Measurements from ENCODE around the gene DUS2.

DUS2 gene

GRCh38 chr16:68047987-68048386, 24.9 kb downstream of the DUS2 start:
- no peak for DNase-seq

DNA sequence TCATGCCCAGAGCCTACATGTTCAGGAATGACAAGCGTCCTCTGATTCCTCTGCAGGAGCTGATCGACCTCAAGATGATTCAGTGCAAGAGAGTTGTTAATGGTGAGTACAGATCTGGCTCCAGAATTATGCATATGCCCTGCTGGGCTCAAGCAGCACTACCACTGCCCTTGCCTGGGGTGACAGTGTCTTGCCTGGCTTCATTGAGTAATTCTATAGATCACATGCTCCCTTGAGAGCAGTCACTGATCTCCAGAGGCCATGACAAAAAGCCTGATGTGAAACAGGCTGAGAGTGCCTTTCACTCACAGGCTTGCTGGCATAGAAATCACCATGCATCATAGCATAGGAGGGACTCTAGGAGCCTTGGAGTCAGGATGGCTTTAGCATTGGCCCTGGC, 26.4 kb downstream of the DUS2 start:
- peak; percentile 39 to 75 for DNase-seq

DNA sequence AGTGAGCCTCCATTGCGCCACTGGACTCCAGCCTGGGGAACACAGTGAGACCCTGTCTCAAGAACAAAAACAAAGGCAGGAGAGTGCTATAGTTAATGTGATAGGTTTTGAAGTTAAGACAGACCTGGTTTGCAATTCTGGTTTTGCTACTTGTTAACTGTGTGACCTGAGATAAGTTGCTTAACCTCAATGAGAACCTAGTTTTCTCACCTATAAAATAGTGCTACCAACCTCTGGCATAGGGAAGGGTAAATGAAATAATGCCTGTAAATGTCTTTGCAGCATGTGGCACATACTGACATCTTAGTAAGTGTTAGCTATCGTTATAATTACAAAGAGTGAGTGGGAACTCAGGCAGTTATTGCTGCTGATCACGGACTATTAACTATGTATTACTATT, 32.3 kb downstream of the DUS2 start:
- no peak for DNase-seq

GRCh38 chr16:68059804-68060203, 36.7 kb downstream of the DUS2 start:
- no peak for DNase-seq

GRCh38 chr16:68061396-68061795, 38.3 kb downstream of the DUS2 start:
- DNase-seq, result no peak

GRCh38 chr16:68062910-68063393, 39.9 kb downstream of the DUS2 start:
- DNase-seq, result no peak

DNA sequence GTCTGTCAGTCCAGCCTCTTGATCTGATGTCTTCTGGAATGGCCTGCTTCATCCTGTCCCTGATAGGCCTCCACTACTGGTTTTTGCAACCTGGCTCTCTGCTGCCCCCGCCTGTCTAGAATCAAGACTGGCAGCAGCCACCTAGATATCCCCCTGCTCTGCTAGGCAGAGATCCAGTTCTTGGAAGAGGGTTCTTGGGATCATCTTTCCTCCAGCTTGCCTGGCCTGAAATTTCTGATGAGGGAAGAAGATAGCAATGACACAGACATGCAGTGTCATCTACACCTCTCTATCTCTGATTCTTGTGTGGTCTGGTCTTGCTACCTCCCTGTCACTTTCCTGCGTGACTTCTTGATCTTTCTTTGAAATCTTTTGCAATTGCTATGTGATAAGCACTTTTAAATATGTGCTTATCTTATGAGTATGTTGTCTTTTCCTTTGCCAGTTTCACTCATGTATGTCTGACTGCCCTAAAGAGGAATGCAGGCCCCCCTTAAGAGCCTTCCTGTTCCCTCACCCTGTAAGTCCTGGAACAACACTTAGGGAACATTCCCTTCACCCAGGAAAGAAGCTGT, 41.8 kb downstream of the DUS2 start:
- DNase-seq, result peak; percentile 47 to 84

DNA sequence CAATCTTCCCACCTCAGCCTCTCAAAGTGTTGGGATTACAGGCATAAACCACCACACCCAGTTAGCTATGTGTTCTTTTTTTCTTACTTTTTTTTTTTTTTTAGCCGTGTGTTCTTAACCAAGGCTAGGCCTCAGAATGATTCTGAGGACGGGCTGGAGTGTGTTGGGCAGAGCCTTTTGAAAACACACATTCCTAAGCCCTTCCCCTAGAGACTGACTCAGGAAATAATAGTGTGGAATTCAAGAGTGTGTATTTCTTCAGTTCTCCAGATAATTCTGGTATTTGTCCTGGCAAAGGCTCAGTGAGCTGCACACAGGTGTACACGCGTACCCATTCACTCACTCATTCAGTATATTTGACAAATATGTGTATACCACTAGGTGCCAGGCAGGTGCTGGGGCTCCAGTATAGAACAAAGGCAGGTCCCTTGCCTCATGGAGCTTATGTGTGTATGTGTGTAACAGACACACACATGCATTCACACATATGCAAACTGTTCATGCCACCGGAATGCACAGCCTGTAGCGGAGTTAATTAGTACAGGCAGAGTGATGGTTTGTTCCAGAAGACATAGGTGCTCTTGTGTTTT, 42.7 kb downstream of the DUS2 start:
- no peak for DNase-seq

DNA sequence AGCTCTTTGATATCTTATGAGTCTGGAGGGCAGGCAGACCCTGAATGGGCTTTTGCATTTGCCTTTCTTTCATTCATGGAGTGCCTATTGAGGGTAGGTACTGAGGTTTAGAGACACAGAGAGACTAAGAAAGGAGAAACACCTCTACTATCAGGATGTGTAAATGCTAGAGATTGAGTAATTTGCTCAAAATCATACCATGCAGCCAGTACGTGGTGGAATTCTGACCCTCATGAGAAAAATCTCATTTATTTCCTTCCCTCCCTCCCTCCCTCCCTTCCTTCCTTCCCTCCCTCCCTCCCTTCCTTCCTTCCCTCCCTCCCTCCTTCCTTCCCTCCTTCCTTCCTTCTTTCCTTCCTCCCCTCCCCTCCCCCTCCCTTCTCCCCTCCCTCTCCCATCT, 43.7 kb downstream of the DUS2 start:
- no peak for DNase-seq

GRCh38 chr16:68068926-68069325, 45.8 kb downstream of the DUS2 start:
- DNase-seq, result no peak

GRCh38 chr16:68069511-68070248, 46.6 kb downstream of the DUS2 start:
- DNase-seq, result no peak

GRCh38 chr16:68070249-68070730, 47.2 kb downstream of the DUS2 start:
- DNase-seq, result no peak

DNA sequence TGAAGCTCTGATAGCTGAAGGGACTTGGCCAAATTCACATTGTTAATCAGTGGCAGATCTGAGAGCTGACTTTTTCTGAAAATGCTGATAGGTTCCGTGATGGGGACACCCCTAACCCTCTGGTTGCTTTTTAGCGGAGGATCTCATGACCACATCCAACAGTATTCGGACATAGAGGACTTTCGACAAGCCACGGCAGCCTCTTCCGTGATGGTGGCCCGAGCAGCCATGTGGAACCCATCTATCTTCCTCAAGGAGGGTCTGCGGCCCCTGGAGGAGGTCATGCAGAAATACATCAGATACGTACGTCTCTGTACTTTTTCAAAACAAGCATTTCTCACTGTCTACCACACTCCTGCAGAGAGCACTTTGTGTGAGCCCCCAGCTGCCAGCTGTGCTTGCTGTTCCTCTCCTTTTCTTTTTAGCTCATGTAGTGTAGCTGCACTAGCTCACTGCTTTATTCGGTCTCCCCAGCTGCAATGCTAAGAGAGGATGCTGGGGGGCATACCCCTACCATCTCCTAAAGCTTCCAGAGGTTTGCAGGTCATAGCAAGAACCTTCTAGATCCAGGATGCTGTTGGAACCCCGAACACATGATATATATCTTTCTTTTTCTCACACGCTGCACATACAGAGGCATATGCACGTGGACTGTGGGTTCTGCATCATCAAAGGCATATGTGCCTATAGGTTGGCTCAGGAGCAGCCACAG, 47.9 kb downstream of the DUS2 start:
- no peak for DNase-seq

GRCh38 chr16:68071518-68071901, 48.4 kb downstream of the DUS2 start:
- DNase-seq, result no peak

- no peak for DNase-seq
Measured at GRCh38 chr16:68072038-68072695, 49.1 kb downstream of the DUS2 start.

- DNase-seq, result no peak
Measured at GRCh38 chr16:68073902-68074760, 51.0 kb downstream of the DUS2 start.

DNA sequence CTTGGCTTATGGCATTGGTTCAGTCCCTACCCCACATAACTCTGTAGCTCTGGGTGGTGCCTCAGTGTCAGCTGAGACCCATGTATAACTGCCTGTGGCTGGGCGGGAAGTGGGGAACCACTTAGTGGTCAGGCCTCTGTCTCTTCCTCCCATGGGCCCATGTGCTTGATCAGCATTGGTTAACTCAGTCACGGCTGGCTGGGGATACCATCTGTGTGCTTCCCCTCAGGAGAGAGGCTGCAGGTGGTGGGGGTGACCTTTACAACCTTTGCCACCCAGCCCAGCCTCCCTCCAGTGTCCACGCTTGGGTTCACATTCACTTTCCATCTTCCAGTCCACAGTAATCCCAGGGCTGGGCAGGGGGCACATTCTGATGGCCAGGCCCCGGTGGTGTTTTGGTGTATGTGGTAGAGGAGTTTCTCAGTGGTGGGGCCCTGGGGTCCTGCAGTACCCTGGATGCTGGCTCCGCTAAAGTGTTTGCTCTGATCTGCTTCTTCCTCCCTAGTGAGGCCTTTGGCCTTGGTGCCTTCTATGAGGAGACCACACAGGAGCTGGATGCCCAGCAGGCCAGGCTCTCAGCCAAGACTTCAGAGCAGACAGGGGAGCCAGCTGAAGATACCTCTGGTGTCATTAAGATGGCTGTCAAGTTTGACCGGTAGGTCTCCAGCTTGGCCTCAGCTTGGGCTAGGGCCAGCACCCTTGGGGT, 51.9 kb downstream of the DUS2 start:
- DNase-seq, result no peak

DNA sequence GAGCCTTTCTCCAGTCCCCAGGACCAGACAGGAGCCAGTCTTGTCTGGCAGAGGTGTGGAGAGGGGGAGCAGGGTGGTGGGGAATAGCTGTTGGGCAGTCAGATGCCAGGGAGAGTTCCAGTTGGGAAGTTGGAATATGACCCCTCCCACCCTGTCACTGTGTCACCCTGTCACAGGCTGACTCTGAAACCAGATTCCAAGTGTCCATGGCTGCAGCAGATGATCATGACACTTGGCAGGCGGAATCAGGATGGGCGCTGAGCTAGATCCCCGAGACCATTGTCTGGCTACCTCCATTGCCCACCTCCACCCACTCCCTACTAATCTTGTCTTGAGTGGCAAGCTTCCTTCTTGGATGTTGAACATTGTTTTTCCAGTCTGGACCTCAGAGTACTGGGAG, 52.9 kb downstream of the DUS2 start:
- DNase-seq, result no peak

DNA sequence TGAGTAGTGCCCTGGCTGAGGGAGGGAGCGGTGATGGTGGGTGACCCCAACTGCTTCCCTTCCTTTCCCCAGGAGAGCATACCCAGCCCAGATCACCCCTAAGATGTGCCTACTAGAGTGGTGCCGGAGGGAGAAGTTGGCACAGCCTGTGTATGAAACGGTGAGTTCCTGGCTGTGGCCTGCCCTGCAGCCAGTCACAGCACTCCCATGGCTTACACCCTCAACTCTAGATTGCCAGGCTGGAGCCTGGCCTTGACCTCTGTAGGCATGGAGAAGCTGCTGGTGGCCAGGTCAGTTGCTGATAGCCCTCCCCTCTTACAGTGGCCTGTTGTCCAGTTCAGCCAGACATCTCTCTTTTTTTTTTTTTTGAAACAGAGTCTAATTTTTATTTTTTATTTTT, 53.5 kb downstream of the DUS2 start:
- no peak for DNase-seq

DNA sequence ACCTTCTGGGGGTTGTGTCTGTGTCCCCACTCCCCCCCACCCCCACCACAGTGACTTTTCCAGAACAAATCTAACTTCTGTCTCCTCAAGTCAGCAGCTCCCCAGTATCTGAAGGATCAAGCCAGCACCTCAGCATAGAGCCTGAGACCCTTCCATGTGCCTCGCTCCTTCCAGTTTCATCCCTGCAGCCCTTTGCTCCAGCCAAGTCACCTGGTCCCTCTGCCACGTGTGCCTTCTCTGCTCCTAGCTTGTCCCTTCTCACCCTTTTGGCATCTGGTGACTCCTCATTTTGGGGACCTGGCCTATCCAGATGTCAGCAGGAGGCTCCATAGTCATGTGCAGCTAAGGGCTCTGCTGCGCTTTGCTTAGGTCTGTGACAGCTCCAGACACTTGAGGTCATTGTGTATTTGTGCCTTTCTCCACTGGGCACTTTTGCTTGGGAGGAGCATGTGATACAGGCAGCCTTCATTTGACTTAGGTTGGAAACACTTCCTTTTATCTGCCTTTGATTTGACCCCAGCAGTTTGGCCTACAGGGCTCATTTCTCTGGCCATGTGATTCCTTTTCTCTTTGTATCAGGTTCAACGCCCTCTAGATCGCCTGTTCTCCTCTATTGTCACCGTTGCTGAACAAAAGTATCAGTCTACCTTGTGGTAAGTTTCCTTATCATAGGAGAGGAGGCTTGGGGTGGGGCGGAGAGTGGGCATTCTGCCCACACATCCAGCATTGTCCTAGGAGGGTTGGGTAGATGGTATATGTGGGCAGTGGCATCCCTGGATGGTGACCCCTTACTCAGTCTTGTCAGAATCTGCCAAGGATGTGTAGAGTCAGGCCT, 55.0 kb downstream of the DUS2 start:
- DNase-seq, result peak in 1 of 2 donors; percentile 53

Measured in inflammatory macrophage treated with lipopolysaccharide for 1 hour (primary cell).